NOMO-1 treated with DMSO at 0.1 percent for 48 hours (cell line): Measurements from ENCODE around the gene PELI1.

Experiments used
- DNase-seq: peaks from one replicate; lab custom pipeline; 2025; ENCODE audit not compliant: unreplicated experiment; lab: John Stamatoyannopoulos, UW

Gene PELI1

GRCh38 chr2:64144057-64145013 is at the start of gene PELI1:
Gene PELI1 (minus strand): TSS chr2:64144420. CDS start chr2:64108310, 36,110 bp downstream.
- peak; percentile 82 for DNase-seq

- no peak for DNase-seq
Measured at GRCh38 chr2:64193491-64193890, 49.3 kb upstream of the PELI1 start.

GRCh38 chr2:64192664-64193105 is 48.5 kb upstream of the PELI1 start:
- DNase-seq = no peak

GRCh38 chr2:64192125-64192479 is 47.9 kb upstream of the PELI1 start:
- peak; percentile 76 for DNase-seq

GRCh38 chr2:64189586-64189985 is 45.4 kb upstream of the PELI1 start:
- DNase-seq = no peak

GRCh38 chr2:64189167-64189566 is 44.9 kb upstream of the PELI1 start:
- no peak for DNase-seq

- peak; percentile 43 for DNase-seq
Measured at GRCh38 chr2:64186699-64187605, 42.7 kb upstream of the PELI1 start.

GRCh38 chr2:64179582-64180321 is 35.5 kb upstream of the PELI1 start:
- no peak for DNase-seq

- no peak for DNase-seq
Measured at GRCh38 chr2:64177315-64177714, 33.1 kb upstream of the PELI1 start.

GRCh38 chr2:64175419-64176197 is 31.4 kb upstream of the PELI1 start:
- no peak for DNase-seq

- no peak for DNase-seq
Measured at GRCh38 chr2:64173156-64174135, 29.2 kb upstream of the PELI1 start.

GRCh38 chr2:64168756-64169155 is 24.5 kb upstream of the PELI1 start:
- DNase-seq = no peak

GRCh38 chr2:64168201-64168600 is 24.0 kb upstream of the PELI1 start:
- no peak for DNase-seq

- no peak for DNase-seq
Measured at GRCh38 chr2:64166637-64167420, 22.6 kb upstream of the PELI1 start.

- no peak for DNase-seq
Measured at GRCh38 chr2:64166212-64166611, 22.0 kb upstream of the PELI1 start.

- no peak for DNase-seq
Measured at GRCh38 chr2:64165706-64166105, 21.5 kb upstream of the PELI1 start.

- no peak for DNase-seq
Measured at GRCh38 chr2:64164629-64165028, 20.4 kb upstream of the PELI1 start.

- no peak for DNase-seq
Measured at GRCh38 chr2:64162516-64162915, 18.3 kb upstream of the PELI1 start.
